Mesenteric fat pad (tissue), 1 donor: Measurements from ENCODE around the gene AP5Z1. TPM values are rescaled to one million over a fixed set of nuclear protein-coding genes. Genes with fewer than 3 reads are reported as not detected.

Experiments used
- DNase-seq: peaks from one replicate; pipeline ENCODE4 v3.0.0-alpha.2; 2020; ENCODE audit warnings: low spot score
- total RNA-seq: library from RNA; stranded (reverse); fragmentation: NEBNext Ultra II Directional; extraction: Animal tissue kit (Norgen Biotek cat#: 25700); gene quantifications from one replicate; pipeline ENCODE4 v1.2.1, GENCODE V29; 2021
- donor health status: DM: yes; HTN: yes; CAD: no.

The AP5Z1 gene
- total RNA-seq, 1 donor from 2014 or later = 37.6 TPM

- no peak for DNase-seq
Observed at GRCh38 chr7:4766666-4767519, 8.5 kb upstream of the AP5Z1 start.

DNA sequence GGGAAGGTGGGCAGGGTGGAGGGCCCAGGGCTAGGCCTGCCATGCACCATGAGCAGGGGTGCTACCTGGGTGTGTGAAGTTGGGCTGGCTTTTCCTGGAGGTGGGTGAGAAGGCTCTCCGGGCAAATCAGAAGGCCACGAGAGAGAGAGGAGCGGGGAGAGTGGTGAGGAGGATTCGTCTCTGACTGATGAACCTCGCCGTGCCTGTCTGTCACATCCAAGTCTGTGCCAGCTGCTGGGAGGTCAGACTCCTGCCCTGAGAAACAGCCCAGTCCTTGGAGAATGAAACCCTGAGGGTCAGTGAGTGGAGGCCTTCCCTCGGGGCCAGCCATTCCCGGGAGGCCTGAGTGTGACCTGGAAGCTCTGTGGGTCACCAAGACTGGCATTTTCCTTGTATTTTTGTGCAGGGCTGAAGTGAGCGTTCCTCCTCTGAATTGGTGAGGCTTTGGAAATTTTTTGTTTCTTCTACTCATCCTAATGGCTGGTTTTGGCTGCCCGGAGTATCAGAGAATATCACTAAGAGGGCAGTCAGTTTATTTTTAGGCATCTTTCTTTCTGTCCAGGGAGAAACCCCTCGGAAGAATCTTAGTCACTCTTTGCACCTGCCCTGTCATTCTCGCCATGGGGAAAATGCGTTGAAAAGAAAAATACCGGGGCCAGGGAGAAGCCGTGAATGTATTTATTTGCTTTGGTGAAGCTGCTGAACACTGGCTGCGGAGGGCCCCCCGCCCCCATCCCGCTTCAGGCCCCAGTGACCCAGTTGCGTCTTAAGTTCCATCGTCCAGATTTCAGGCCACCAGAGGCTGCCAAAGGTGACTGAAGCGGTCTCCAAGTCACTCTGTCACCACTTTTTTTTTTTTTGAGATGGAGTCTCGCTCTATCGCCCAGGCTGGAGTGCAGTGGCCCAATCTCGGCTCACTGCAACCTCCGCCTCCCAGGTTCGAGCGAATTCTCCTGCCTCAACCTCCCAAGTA lies 6.5 kb upstream of the AP5Z1 start:
- DNase-seq = no peak

- DNase-seq = no peak
Observed at GRCh38 chr7:4769761-4770160, 5.7 kb upstream of the AP5Z1 start.

DNA sequence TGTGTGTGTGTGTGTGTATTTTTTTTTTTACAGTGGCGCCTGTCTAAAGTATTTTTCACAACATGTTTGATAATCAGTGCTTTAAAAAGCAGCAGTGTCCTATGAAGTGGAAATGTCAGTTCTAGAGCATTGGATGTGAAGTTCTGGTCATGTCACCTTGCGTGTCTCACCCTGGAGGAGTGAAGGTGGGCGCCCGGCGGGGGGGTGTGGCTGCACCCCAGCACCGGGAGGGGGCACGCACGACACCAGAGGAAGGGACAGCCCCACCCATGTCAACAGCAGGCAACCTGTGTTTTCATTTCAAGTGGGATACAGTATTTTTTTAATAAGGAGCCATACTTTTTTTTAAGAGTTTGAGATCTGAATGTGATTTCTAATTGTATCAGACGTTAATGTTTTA lies 4.5 kb upstream of the AP5Z1 start:
- DNase-seq = no peak

DNA sequence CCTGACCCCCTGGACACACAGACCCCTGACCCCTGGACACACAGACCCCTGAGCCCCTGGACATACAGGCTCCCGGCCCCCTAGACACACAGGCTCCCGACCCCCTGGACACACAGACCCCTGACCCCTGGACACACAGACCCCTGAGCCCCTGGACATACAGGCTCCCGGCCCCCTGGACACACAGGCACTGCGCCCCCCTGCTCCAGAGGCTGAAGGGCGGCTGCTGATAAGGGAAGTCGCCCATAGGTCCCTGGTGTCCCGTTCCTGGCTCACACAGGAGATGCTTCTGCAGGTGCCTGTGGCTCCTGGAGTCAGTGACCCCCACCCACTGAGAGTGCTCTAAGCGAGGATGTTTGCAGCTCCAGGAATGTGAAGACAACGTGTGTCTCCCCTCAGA lies 3.7 kb upstream of the AP5Z1 start:
- DNase-seq = no peak

DNA sequence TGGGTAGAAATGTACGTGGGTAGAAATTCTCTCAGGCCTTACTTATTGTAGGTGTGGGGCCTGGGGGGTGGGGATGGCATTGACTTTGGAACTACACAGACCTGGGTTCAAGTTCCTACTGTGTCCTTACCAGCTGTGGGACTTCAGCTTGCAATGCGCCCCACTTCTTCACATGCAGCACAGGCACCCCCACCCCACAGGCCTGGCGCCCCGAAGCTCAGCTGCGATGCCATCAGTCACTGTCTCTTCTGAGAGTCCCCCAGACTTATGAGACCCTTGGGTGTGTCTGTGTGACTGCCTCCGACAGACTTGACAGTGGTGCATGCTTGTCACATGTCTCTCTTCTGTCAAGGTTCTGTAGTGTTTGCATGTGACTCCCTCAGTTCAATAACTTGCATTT lies 3.1 kb upstream of the AP5Z1 start:
- no peak for DNase-seq

DNA sequence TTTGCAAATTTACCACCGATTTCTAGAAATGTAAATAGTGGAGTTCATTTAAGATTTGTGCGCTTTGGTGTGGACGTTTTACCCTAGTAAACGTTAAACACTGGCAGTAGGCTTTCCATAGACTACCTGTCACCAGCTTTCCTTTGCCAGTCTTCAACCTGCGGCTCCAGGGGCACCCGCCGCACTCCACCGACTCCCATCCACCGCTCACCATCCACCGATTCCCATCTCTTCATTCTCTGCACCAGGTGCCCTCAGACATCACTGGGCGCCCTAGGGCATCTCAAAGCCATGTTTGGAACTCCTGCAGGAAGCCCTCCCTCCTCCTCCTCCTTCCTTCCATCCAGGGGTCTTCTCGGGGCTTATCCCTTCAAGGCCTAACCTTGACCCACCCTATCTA lies 1.4 kb upstream of the AP5Z1 start:
- no peak for DNase-seq

- no peak for DNase-seq
Observed at GRCh38 chr7:4774658-4775249, 669 bp upstream of the AP5Z1 start.

DNA sequence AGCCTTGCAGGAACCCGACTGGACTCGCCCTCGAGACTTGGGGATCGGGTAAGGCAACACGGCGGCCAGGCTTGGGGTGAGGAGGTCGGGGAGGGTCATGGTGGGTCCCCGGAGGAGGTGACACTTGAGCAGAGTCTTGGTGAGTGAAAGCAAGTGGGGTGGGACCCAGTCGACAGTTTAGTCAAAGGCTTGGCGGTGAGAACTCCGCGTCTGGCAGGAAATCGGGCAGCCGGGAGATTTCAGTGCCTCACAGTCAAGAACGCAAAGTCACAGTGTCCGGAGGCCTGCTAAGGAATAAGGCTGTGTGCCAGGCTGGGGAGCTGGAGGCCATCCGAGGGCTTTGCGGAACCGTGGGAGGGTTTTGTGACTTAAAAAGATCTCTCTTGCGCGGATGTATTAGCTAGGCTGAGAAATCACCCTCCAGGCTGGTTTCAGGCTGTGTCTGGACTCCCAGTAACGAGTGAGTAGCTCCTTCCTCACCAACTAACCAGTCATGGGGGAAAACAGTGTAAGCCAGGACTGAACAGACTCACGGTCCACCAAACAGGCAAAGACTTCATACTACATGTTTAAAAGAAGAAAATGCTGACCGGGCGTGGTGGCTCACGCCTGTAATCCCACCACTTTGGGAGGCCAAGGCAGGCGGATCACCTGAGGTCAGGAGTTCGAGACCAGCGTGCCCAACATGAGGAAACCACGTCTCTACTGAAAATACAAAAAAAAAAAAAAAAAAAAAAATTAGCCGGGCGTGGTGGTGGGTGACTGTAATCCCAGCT lies 613 bp downstream of the AP5Z1 start:
- DNase-seq = no peak

- no peak for DNase-seq
Observed at GRCh38 chr7:4779118-4779517, 3.7 kb downstream of the AP5Z1 start.

- DNase-seq = no peak
Observed at GRCh38 chr7:4781366-4782069, 6.1 kb downstream of the AP5Z1 start.

GRCh38 chr7:4782333-4783291 lies 7.2 kb downstream of the AP5Z1 start:
- DNase-seq = no peak

- no peak for DNase-seq
Observed at GRCh38 chr7:4783292-4783652, 7.8 kb downstream of the AP5Z1 start.

GRCh38 chr7:4783762-4784351 lies 8.4 kb downstream of the AP5Z1 start:
- DNase-seq = no peak

GRCh38 chr7:4784799-4785198 lies 9.4 kb downstream of the AP5Z1 start:
- no peak for DNase-seq

GRCh38 chr7:4785371-4785770 lies 9.9 kb downstream of the AP5Z1 start:
- no peak for DNase-seq

DNA sequence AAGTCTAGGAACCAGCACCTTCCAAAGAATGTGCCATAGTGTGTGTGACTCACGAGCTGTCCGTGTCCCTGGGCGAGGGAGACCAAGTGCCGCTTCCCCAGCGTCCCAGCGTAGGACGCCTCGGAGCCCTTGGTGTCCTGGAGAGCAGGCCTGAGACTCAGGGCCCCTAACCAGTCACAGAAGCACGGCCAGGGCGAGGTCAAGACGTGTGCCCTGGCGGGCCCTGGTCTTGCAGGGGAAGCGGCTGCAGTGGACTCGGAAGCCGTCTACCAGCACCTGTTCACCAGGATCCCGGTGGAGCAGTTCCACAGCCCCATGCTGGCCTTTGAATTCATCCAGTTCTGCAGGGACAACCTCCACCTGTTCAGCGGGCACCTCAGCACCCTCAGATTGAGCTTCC lies 10.6 kb downstream of the AP5Z1 start:
- no peak for DNase-seq

DNA sequence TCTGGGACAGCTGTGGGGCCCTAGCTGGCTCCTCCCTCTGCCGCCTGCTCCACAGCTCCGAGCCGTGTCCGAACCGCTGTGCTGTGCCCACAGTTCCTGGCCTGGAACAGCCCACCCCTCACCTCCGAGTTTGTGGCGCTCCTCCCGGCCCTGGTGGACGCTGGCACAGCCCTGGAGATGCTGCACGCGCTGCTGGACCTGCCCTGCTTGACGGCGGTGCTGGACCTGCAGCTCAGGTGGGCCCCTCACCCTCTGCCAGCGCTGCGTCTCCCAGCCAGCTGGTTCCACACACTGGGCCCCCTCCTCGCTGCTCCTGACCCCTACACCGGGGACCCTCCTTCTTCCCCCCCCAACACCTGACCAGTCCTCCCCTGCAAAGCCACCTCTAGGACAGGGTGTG lies 12.1 kb downstream of the AP5Z1 start:
- DNase-seq = no peak
